HG03103 (cell line): ENCODE data around the gene ANKRD30B.
"Not testable (repeated sequence)": the region's sequence is repeated elsewhere in the genome, so short reads cannot be mapped to it uniquely, and the experiment has no call there.

ENCODE experiments used
- ATAC-seq: cut with Tn5 transposase; IDR thresholded peaks from one replicate; pipeline ENCODE4 v1.9.1; 2021; ENCODE audit warnings: low read depth; ENCODE audit not compliant: unreplicated experiment

Gene ANKRD30B, protein sequence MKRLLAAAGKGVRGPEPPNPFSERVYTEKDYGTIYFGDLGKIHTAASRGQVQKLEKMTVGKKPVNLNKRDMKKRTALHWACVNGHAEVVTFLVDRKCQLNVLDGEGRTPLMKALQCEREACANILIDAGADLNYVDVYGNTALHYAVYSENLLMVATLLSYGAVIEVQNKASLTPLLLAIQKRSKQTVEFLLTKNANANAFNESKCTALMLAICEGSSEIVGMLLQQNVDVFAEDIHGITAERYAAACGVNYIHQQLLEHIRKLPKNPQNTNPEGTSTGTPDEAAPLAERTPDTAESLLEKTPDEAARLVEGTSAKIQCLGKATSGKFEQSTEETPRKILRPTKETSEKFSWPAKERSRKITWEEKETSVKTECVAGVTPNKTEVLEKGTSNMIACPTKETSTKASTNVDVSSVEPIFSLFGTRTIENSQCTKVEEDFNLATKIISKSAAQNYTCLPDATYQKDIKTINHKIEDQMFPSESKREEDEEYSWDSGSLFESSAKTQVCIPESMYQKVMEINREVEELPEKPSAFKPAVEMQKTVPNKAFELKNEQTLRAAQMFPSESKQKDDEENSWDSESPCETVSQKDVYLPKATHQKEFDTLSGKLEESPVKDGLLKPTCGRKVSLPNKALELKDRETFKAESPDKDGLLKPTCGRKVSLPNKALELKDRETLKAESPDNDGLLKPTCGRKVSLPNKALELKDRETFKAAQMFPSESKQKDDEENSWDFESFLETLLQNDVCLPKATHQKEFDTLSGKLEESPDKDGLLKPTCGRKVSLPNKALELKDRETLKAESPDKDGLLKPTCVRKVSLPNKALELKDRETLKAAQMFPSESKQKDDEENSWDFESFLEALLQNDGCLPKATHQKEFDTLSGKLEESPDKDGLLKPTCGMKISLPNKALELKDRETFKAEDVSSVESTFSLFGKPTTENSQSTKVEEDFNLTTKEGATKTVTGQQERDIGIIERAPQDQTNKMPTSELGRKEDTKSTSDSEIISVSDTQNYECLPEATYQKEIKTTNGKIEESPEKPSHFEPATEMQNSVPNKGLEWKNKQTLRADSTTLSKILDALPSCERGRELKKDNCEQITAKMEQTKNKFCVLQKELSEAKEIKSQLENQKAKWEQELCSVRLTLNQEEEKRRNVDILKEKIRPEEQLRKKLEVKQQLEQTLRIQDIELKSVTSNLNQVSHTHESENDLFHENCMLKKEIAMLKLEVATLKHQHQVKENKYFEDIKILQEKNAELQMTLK (N-terminal part only)

GRCh38 chr18:14747513-14748474, at the start of gene ANKRD30B:
Gene ANKRD30B (plus strand): TSS chr18:14748172. CDS start chr18:14748420, 248 bp downstream.
- no peak for ATAC-seq

- not testable (repeated sequence) for ATAC-seq
Measured at GRCh38 chr18:14701286-14702040, 46.5 kb upstream of the ANKRD30B start.

DNA sequence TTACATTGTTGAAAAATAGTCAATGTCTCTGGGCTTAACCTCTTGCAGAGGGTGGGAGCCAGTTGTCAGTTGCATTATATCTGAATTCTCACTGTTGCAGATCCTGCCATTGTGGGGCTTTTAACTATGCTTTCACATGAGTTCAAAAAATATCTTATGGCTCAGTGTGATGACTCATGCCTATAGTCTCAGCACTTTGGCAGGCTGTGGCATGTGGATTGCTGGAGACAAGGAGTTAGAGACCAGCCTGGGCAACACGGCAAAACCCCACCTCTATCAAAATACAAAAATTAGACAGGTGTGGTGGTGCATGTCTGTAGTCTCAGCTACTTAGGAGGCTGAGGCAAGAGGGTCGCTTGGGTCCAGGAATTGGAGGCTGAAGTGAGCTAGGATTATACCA, 38.2 kb upstream of the ANKRD30B start:
- ATAC-seq, result not testable (repeated sequence)

GRCh38 chr18:14721569-14721968, 26.4 kb upstream of the ANKRD30B start:
- ATAC-seq, result not testable (repeated sequence)

DNA sequence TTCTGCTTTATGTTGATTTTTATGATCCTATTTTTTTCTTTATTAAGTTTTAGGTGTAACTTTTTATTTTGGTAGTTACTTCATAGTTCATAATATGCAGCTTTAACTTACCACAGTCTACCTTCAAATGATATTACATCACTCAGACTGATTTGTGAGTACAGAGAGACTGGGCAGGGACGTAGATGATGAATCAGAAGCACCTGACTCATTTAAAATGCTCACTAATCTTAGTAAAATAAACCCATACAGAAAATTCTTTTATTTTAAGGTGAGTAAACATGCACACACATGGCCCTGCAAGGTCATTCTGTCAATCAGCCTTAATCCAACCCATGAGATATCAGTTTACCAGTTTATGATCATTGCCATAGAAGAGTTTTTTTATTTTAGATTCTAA, 8.9 kb upstream of the ANKRD30B start:
- ATAC-seq, result not testable (repeated sequence)

DNA sequence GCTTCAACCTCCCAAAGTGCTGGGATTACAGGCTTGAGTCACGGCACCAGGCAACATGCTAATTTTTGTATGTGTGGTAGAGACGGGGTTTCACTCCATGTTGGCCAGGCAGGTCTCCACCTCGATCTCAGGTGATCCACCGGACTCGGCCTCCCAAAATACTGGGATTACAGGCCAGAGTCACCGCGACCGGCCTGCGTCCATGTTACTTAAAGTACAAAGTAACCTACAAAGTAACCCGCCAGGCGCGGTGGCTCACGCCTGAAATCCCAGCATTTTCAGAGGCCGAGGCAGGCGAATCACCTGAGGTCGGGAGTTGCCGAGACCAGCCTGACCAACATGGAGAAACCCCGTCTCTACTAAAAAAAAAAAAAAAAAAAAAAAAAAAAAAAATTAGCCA, 1.1 kb upstream of the ANKRD30B start:
- no peak for ATAC-seq

- no peak for ATAC-seq
Measured at GRCh38 chr18:14748496-14748895, 524 bp downstream of the ANKRD30B start.

- not testable (repeated sequence) for ATAC-seq
Measured at GRCh38 chr18:14763566-14763965, 15.6 kb downstream of the ANKRD30B start.

GRCh38 chr18:14767474-14767873, 19.5 kb downstream of the ANKRD30B start:
- no peak for ATAC-seq

DNA sequence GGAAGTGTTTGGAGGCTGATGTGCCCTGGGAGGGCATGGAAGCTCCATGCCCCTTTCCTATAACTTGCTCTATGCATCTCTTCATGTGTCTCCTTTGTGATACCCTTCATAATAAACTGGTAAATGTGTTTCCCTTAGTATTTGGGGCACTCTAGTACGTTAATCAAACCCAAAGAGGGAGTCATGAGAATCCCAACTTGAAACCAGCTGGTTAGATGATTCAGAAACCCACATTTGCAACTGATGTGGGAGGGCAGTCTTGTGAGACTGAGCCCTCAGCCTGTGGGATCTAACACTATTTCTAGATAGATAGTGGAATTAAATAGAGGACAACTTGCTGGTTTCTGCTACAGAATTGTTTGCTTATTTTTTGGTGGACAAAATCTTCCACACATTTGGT, 20.3 kb downstream of the ANKRD30B start:
- no peak for ATAC-seq

DNA sequence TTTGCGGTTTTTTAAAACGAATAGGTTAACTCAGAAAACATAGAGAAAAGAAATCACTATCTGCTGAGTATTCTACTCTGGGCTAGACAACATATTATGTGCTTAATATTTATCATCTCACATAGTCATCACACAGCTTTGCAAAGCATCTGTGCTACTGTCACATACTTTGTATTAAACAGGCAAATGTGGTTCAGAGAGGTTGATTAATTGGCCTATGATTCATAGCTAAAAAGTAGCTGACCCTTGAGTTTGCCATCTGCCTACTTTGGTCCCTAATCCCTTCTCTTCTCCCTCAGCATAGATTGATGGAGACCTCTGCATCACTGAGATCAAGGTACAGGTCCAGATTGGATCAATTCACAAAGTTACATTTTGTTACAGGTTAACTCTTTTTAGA, 21.4 kb downstream of the ANKRD30B start:
- ATAC-seq, result no peak

DNA sequence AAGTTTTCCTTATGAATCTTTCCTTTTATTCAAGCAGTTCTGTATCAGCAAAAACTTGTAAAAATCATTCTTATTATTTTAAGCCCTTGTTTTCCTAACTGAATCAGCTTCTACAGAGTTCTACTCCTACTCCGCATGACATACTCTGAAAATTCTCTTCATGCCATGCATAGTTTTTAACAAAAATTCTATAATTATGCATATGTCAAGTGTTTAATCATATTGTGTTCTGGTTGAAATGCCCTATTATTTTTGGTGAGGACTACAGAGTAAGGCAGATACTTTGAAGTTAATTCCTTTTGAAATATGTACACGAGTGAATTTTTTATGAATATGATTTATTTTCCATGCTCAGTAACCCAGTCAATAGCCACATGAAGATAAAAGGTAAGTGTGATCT, 28.8 kb downstream of the ANKRD30B start:
- ATAC-seq, result no peak

- ATAC-seq, result no peak
Measured at GRCh38 chr18:14781671-14782070, 33.7 kb downstream of the ANKRD30B start.

- ATAC-seq, result no peak
Measured at GRCh38 chr18:14784133-14784532, 36.2 kb downstream of the ANKRD30B start.

GRCh38 chr18:14796876-14797275, 48.9 kb downstream of the ANKRD30B start:
- not testable (repeated sequence) for ATAC-seq

GRCh38 chr18:14797969-14798764, 50.2 kb downstream of the ANKRD30B start:
- not testable (repeated sequence) for ATAC-seq

DNA sequence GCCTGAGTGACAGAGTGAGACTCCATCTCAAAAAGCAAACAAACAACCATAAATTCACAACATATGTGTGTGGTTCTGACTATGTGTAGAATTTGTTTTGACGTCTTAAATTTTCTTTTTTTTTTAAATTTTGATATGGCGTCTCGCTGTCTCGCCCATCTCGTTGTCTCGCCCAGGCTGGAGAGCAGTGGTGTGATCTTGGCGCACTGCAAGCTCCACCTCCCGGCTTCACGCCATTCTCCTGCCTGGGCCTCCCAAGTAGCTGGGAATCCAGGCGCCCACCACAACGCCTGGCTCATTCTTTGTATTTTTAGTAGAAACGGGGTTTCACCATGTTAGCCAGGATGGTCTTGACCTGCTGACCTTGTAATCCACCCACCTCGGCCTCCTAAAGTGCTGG, 63.1 kb downstream of the ANKRD30B start:
- not testable (repeated sequence) for ATAC-seq
